ENCODE results near the gene GAS2. TPM values are rescaled to one million over a fixed set of nuclear protein-coding genes. Genes with fewer than 3 reads are reported as not detected.

GAS2 gene
- total RNA-seq, 2 donors from 2014 or later = 13.2 to 24.6 TPM

- Histone ChIP-seq H3K9me3 (no peaks in the 10 kb centered on the region), H3K36me3 (replicated peaks in 1 of 2; ENCODE audit: insufficient read depth in 1 of 2, low read depth in 2 of 2) (no peaks in the 10 kb centered on the region), H3K27me3 (no peaks in the 10 kb centered on the region), H3K4me1 (no peaks in the 10 kb centered on the region), H3K27ac (no peak overlapping the region), H3K4me3 (no peak overlapping the region)
- intact Hi-C loops (cut with DNase I) = no loop called here
- WGBS, 2 donors = 88 to 92% methylated on average over 2 of the region's 2 CpGs
- TF ChIP-seq POLR2A (IDR thresholded peaks at IDR 0.05) = no peak
- TF ChIP-seq, protein P1, sequence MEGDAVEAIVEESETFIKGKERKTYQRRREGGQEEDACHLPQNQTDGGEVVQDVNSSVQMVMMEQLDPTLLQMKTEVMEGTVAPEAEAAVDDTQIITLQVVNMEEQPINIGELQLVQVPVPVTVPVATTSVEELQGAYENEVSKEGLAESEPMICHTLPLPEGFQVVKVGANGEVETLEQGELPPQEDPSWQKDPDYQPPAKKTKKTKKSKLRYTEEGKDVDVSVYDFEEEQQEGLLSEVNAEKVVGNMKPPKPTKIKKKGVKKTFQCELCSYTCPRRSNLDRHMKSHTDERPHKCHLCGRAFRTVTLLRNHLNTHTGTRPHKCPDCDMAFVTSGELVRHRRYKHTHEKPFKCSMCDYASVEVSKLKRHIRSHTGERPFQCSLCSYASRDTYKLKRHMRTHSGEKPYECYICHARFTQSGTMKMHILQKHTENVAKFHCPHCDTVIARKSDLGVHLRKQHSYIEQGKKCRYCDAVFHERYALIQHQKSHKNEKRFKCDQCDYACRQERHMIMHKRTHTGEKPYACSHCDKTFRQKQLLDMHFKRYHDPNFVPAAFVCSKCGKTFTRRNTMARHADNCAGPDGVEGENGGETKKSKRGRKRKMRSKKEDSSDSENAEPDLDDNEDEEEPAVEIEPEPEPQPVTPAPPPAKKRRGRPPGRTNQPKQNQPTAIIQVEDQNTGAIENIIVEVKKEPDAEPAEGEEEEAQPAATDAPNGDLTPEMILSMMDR (IDR thresholded peaks at IDR 0.05) = no peak
- DNase-seq (no peak), ATAC-seq (no peak)
Measured at GRCh38 chr11:22764735-22765134, 98.3 kb downstream of the GAS2 start.

DNA sequence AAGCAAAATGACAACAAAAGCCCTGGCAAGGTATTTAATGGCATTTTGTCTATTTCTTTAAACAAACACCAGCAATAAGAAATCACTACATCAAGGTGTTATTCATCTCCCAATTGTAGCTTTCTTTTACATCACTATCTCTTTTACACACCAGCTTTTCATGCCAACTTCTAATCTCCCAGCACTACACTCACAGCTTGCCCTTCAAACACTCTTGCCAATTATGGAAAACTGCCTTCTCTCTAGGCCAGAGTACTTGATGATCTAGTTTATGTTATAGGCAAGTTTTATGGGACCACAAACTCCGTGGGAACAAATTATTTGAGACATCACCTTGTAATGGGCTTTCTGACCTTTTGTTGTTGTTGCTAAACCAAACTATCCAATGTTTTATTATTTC, 101.9 kb downstream of the GAS2 start:
- H3K27ac ChIP-seq = no peak overlapping the region
- H3K9me3 ChIP-seq = no peaks in the 10 kb centered on the region
- TF ChIP-seq POLR2A (IDR thresholded peaks at IDR 0.05) = no peak
- TF ChIP-seq, protein P1 (IDR thresholded peaks at IDR 0.05) = no peak
- intact Hi-C loops (cut with DNase I) = no loop called here
- no peak for ATAC-seq
- WGBS, 2 donors = 83% methylated on average over 1 of the region's 1 CpG
- no peak overlapping the region for H3K4me3 ChIP-seq
- H3K4me1 ChIP-seq = no peaks in the 10 kb centered on the region
- H3K36me3 ChIP-seq (replicated peaks in 1 of 2; ENCODE audit: insufficient read depth in 1 of 2, low read depth in 2 of 2) = no peaks in the 10 kb centered on the region
- DNase-seq = no peak
- no peaks in the 10 kb centered on the region for H3K27me3 ChIP-seq

GRCh38 chr11:22769081-22769480, 102.7 kb downstream of the GAS2 start:
- Histone ChIP-seq H3K4me1 (no peaks in the 10 kb centered on the region), H3K27ac (no peak overlapping the region), H3K36me3 (replicated peaks in 1 of 2; ENCODE audit: insufficient read depth in 1 of 2, low read depth in 2 of 2) (no peaks in the 10 kb centered on the region), H3K9me3 (no peaks in the 10 kb centered on the region), H3K27me3 (no peaks in the 10 kb centered on the region), H3K4me3 (no peak overlapping the region)
- WGBS, 2 donors = 100% methylated on average over 1 of the region's 1 CpG
- ATAC-seq (no peak), DNase-seq (no peak)
- intact Hi-C loops (cut with DNase I) = no loop called here
- TF ChIP-seq, protein P1 (IDR thresholded peaks at IDR 0.05) = no peak
- no peak for TF ChIP-seq POLR2A (IDR thresholded peaks at IDR 0.05)

DNA sequence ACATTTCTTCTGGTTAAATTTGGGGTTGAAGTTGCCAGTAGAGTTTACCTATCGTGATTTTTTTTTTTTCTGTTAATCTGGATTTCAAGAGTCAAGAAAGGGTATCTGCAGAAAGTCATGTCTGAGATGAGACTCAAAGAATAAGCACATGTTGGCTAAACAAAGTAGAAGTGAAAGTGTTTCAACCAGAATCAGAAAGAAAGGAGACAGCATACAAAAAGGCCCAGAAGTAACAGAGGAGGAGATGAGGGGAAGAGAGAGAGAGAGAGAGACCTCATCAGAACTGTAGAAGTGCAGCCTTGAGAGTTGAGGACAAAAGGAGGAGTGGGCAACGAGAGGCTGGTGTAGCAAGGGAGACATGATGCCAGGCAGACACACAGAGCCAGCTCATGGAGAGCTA, 108.3 kb downstream of the GAS2 start:
- Histone ChIP-seq H3K9me3 (no peaks in the 10 kb centered on the region), H3K4me3 (no peak overlapping the region), H3K4me1 (no peaks in the 10 kb centered on the region), H3K27me3 (no peaks in the 10 kb centered on the region), H3K27ac (no peak overlapping the region), H3K36me3 (replicated peaks in 1 of 2; ENCODE audit: insufficient read depth in 1 of 2, low read depth in 2 of 2) (no peaks in the 10 kb centered on the region)
- WGBS, 2 donors = 80 to 82% methylated on average over 2 of the region's 2 CpGs
- no peak for ATAC-seq
- no peak for TF ChIP-seq POLR2A (IDR thresholded peaks at IDR 0.05)
- TF ChIP-seq, protein P1 (IDR thresholded peaks at IDR 0.05) = no peak
- intact Hi-C loops (cut with DNase I) = no loop called here
- DNase-seq = no peak

DNA sequence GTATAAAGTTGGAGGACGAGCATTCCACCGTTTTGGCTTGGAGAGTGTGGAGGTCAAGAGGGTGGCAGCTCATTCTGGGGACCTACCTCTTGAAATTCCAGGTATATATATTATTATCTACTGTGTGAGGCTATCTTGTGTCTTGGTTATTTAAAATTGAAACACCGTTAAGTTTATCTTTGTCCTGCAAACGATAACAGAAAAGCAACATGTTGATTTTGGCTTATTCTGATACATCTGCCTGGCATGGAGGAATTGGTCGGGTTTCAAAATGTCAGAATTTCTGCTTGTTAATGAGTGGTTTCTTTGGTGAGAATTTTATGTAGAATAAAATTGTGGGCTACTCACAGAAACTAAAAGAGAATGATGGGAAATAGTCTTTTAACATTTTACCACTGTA, 108.8 kb downstream of the GAS2 start:
- no peaks in the 10 kb centered on the region for H3K36me3 ChIP-seq (replicated peaks in 1 of 2; ENCODE audit: insufficient read depth in 1 of 2, low read depth in 2 of 2)
- TF ChIP-seq, protein P1 (IDR thresholded peaks at IDR 0.05) = no peak
- no peak for TF ChIP-seq POLR2A (IDR thresholded peaks at IDR 0.05)
- DNase-seq (no peak), ATAC-seq (no peak)
- no peak overlapping the region for H3K4me3 ChIP-seq
- no peaks in the 10 kb centered on the region for H3K9me3 ChIP-seq
- 52 to 64% methylated on average over 5 of the region's 5 CpGs for WGBS, 2 donors
- H3K27me3 ChIP-seq = no peaks in the 10 kb centered on the region
- no peak overlapping the region for H3K27ac ChIP-seq
- no peaks in the 10 kb centered on the region for H3K4me1 ChIP-seq
- intact Hi-C loops (cut with DNase I) = no loop called here

Measured in body of pancreas (tissue), 4 donors.